BJ (cell line): ENCODE measurements around the gene MEX3C. TPM values are rescaled to one million over a fixed set of nuclear protein-coding genes. Genes with fewer than 3 reads are reported as not detected.

ENCODE experiments used
- CTCF ChIA-PET: fragments of 350-600 bp; formaldehyde crosslinking; extraction: SDS; loops from one replicate; lab custom pipeline; 2021; ENCODE audit warnings: antibody characterized with exemption, inconsistent platforms; lab: Yijun Ruan, JAX
- POLR2A ChIA-PET: fragments of 300-600 bp; sonication (Branson Sonifier 250); formaldehyde crosslinking; extraction: SDS; loops from one replicate; lab custom pipeline; 2021; ENCODE audit warnings: antibody characterized with exemption; lab: Charles Lee
- DNase-seq: peaks from one replicate; pipeline ENCODE4 v3.0.0-alpha.2; 2011; ENCODE audit warnings: low read depth
- H3K27me3 ChIP-seq: 2 replicates; pipeline ENCODE4 v1.6.0; 2011; ENCODE audit warnings: low read length; ENCODE audit not compliant: control insufficient read depth, insufficient read depth
- H3K36me3 ChIP-seq: 2 replicates; pipeline ENCODE4 v1.5.1; 2011; ENCODE audit warnings: low read length; ENCODE audit not compliant: control insufficient read depth, insufficient read depth
- H3K4me3 ChIP-seq: 2 replicates; pipeline ENCODE4 v1.5.1; 2011; ENCODE audit warnings: low read depth, mild to moderate bottlenecking, control low read depth, low read length
- CTCF ChIP-seq: IDR thresholded peaks from 2 replicates; pipeline ENCODE4 v1.5.1; 2011; ENCODE audit warnings: low read depth, mild to moderate bottlenecking, control low read depth, inconsistent platforms, low read length, moderate library complexity; ENCODE audit not compliant: insufficient read depth
- polyA minus RNA-seq: library from RNA; depleted of rRNA, polyadenylated mRNA; stranded (reverse); fragments of >200 nt; gene quantifications from 2 replicates; pipeline ENCODE4 v1.2.3, GENCODE V29; 2011; rRNA and poly(A)+ RNA removed
- polyA plus RNA-seq: library from polyadenylated mRNA; depleted of rRNA; stranded (reverse); fragments of >200 nt; gene quantifications from 2 replicates; pipeline ENCODE4 v1.2.3, GENCODE V29; 2011; rRNA removed

The MEX3C gene
- polyA plus RNA-seq (34.4 and 51.1 TPM in 2 replicates), polyA minus RNA-seq (26.3 and 26.7 TPM in 2 replicates)

GRCh38 chr18:51197661-51198424 is at the start of gene MEX3C:
Gene MEX3C (minus strand): TSS chr18:51197681. CDS start chr18:51197320, 361 bp downstream.
- Histone ChIP-seq H3K4me3 (peak within 1 kb of the TSS; percentile 97), H3K27me3 (no peaks in the 10 kb centered on the region), H3K36me3 (no peaks in the 10 kb centered on the region)
- TF ChIP-seq CTCF, result peak; percentile 47
- POLR2A ChIA-PET, result interaction anchor here (0.6 to 1.0 kb wide), 3 partner anchors 15 to 490 kb away, joined by 3 to 17 read pairs (median 4); no protein-coding TSS in a partner anchor
- peak; percentile 92 for DNase-seq
- CTCF ChIA-PET, result interaction anchor here (1.3 kb wide), 1 partner anchor 378 kb away, joined by 3 read pairs; the partner anchor contains the start of gene MRO

- H3K36me3 ChIP-seq, result no peaks in the 10 kb centered on the region
- no peak for TF ChIP-seq CTCF
- H3K27me3 ChIP-seq, result no peaks in the 10 kb centered on the region
- ChIA-PET POLR2A (no interaction called here), CTCF (interaction anchor here (1.4 kb wide), 1 partner anchor 21 kb away, joined by 4 read pairs; no protein-coding TSS in a partner anchor)
- no peak for DNase-seq
- H3K4me3 ChIP-seq, result no peak overlapping the region
Measured at GRCh38 chr18:51241226-51241625, 43.7 kb upstream of the MEX3C start.

- Histone ChIP-seq H3K4me3 (no peak overlapping the region), H3K36me3 (no peaks in the 10 kb centered on the region), H3K27me3 (no peaks in the 10 kb centered on the region)
- no peak for TF ChIP-seq CTCF
- no peak for DNase-seq
- ChIA-PET POLR2A (no interaction called here), CTCF (interaction anchor here (1.7 kb wide), 1 partner anchor 16 kb away, joined by 3 read pairs; no protein-coding TSS in a partner anchor)
Measured at GRCh38 chr18:51236225-51236624, 38.7 kb upstream of the MEX3C start.

GRCh38 chr18:51235009-51235789 is 37.7 kb upstream of the MEX3C start:
- CTCF ChIA-PET, result interaction anchor here (1.7 kb wide), 1 partner anchor 15 kb away, joined by 3 read pairs; no protein-coding TSS in a partner anchor
- no peaks in the 10 kb centered on the region for H3K36me3 ChIP-seq
- no peak for TF ChIP-seq CTCF
- H3K27me3 ChIP-seq, result no peaks in the 10 kb centered on the region
- no peak overlapping the region for H3K4me3 ChIP-seq
- no peak for DNase-seq
- POLR2A ChIA-PET, result no interaction called here
